Glutamatergic neuron (in vitro differentiated cells): ENCODE results near the gene CHMP3. TPM values are rescaled to one million over a fixed set of nuclear protein-coding genes. Genes with fewer than 3 reads are reported as not detected.

Source experiments
- DNase-seq: peaks from one replicate; pipeline ENCODE4 v3.0.0; 2022
- H3K27ac Mint-ChIP-seq: one replicate; pipeline ENCODE4 v1.8.0; 2020; ENCODE audit warnings: mild to moderate bottlenecking, mixed read lengths, inconsistent platforms; ENCODE audit not compliant: unreplicated experiment
- H3K27me3 Mint-ChIP-seq: one replicate; pipeline ENCODE4 v1.8.0; 2020; ENCODE audit warnings: mild to moderate bottlenecking, moderate library complexity, mixed read lengths, inconsistent platforms; ENCODE audit not compliant: unreplicated experiment
- H3K36me3 Mint-ChIP-seq: one replicate; pipeline ENCODE4 v1.8.0; 2020; ENCODE audit warnings: mild to moderate bottlenecking, mixed read lengths, inconsistent platforms; ENCODE audit not compliant: unreplicated experiment
- H3K4me1 Mint-ChIP-seq: one replicate; pipeline ENCODE4 v1.8.0; 2020; ENCODE audit warnings: mild to moderate bottlenecking, low read depth, mixed read lengths, inconsistent platforms; ENCODE audit not compliant: unreplicated experiment
- H3K4me3 Mint-ChIP-seq: one replicate; pipeline ENCODE4 v1.8.0; 2020; ENCODE audit warnings: mild to moderate bottlenecking, mixed read lengths, inconsistent platforms; ENCODE audit not compliant: unreplicated experiment
- H3K9me3 Mint-ChIP-seq: one replicate; pipeline ENCODE4 v1.8.0; 2020; ENCODE audit warnings: mild to moderate bottlenecking, moderate library complexity, mixed read lengths, inconsistent platforms; ENCODE audit not compliant: unreplicated experiment
- CTCF ChIP-seq: fragments of 200-600 bp; sonication (generic); IDR thresholded peaks from one replicate; pipeline ENCODE4 v1.5.0; 2021; ENCODE audit not compliant: partially characterized antibody, unreplicated experiment
- total RNA-seq: library from RNA; stranded (reverse); fragmentation: NEBNext Ultra II Directional; extraction: Animal tissue kit (Norgen Biotek cat#: 25700); gene quantifications from one replicate; pipeline ENCODE4 v1.2.1, GENCODE V29; 2021; ENCODE audit not compliant: unreplicated experiment

Gene CHMP3
- total RNA-seq, 1 donor from 2014 or later = 68.4 TPM

- Mint-ChIP-seq H3K27me3 (no peaks in the 10 kb centered on the region), H3K4me3 (no peak overlapping the region), H3K36me3 (peaks cover 12% of the 10 kb centered on the region), H3K9me3 (peaks cover 2% of the 10 kb centered on the region), H3K4me1 (no peaks in the 10 kb centered on the region), H3K27ac (no peak overlapping the region)
- DNase-seq = no peak
- no peak for TF ChIP-seq CTCF
Observed at GRCh38 chr2:86512892-86513291, 50.4 kb downstream of the CHMP3 start.

- H3K36me3 Mint-ChIP-seq = peaks cover 12% of the 10 kb centered on the region
- no peak overlapping the region for H3K4me3 Mint-ChIP-seq
- H3K9me3 Mint-ChIP-seq = peaks cover 2% of the 10 kb centered on the region
- no peaks in the 10 kb centered on the region for H3K4me1 Mint-ChIP-seq
- no peak for DNase-seq
- no peak overlapping the region for H3K27ac Mint-ChIP-seq
- no peaks in the 10 kb centered on the region for H3K27me3 Mint-ChIP-seq
- TF ChIP-seq CTCF = no peak
Observed at GRCh38 chr2:86512034-86512433, 51.2 kb downstream of the CHMP3 start.

GRCh38 chr2:86510436-86510933 is 52.8 kb downstream of the CHMP3 start:
- Mint-ChIP-seq H3K4me3 (no peak overlapping the region), H3K36me3 (peaks cover 12% of the 10 kb centered on the region), H3K4me1 (no peaks in the 10 kb centered on the region), H3K27ac (no peak overlapping the region), H3K27me3 (peaks cover under 1% of the 10 kb centered on the region), H3K9me3 (peaks cover 2% of the 10 kb centered on the region)
- DNase-seq = no peak
- TF ChIP-seq CTCF = no peak

- Mint-ChIP-seq H3K9me3 (peaks cover 4% of the 10 kb centered on the region), H3K36me3 (peaks cover 17% of the 10 kb centered on the region), H3K27ac (no peak overlapping the region), H3K4me3 (no peak overlapping the region), H3K27me3 (peaks cover 1% of the 10 kb centered on the region), H3K4me1 (no peaks in the 10 kb centered on the region)
- no peak for DNase-seq
- no peak for TF ChIP-seq CTCF
Observed at GRCh38 chr2:86507600-86507999, 55.6 kb downstream of the CHMP3 start.

- peaks cover 17% of the 10 kb centered on the region for H3K9me3 Mint-ChIP-seq
- H3K27ac Mint-ChIP-seq = no peak overlapping the region
- H3K4me3 Mint-ChIP-seq = no peak overlapping the region
- DNase-seq = peak; percentile 14
- H3K36me3 Mint-ChIP-seq = peaks cover 56% of the 10 kb centered on the region
- H3K4me1 Mint-ChIP-seq = no peaks in the 10 kb centered on the region
- no peak for TF ChIP-seq CTCF
- peaks cover 7% of the 10 kb centered on the region for H3K27me3 Mint-ChIP-seq
Observed at GRCh38 chr2:86500325-86501083, 62.7 kb downstream of the CHMP3 start.
